Caco-2 (cell line): ENCODE measurements around the gene CPE. TPM values are rescaled to one million over a fixed set of nuclear protein-coding genes. Genes with fewer than 3 reads are reported as not detected.

Experiments
- BruUV-seq: library from RNA; stranded (reverse); fragments of 400-500 nt; replicated peaks from 2 replicates; lab custom pipeline; 2021; lab: Mats Ljungman, UMichigan
- CTCF ChIA-PET: fragments of 300-600 bp; sonication (Branson Sonifier 250); formaldehyde crosslinking; loops from one replicate; lab custom pipeline; 2022; ENCODE audit warnings: antibody characterized with exemption; lab: Charles Lee
- POLR2A ChIA-PET: fragments of 300-600 bp; sonication (Branson Sonifier 250); formaldehyde crosslinking; loops from one replicate; lab custom pipeline; 2022; ENCODE audit warnings: antibody characterized with exemption; lab: Charles Lee
- DNase-seq, 2 experiments: peaks; one replicate each; pipeline versions ENCODE4 v3.0.0 to v3.0.0-alpha.2; 2020 to 2022
- H3K27me3 ChIP-seq: replicated peaks from 2 replicates; pipeline ENCODE4 v1.6.0; 2011; ENCODE audit warnings: low read length; ENCODE audit not compliant: control insufficient read depth, insufficient read depth
- H3K36me3 ChIP-seq: 2 replicates; pipeline ENCODE4 v1.5.1; 2011; ENCODE audit warnings: low read length; ENCODE audit not compliant: control insufficient read depth, insufficient read depth
- H3K4me1 ChIP-seq: fragments of 250-450 bp; sonication (Bioruptor Pico); 2 replicates; pipeline ENCODE4 v1.5.1; 2020; ENCODE audit warnings: mild to moderate bottlenecking
- H3K4me3 ChIP-seq: 2 replicates; pipeline ENCODE4 v1.5.1; 2011; ENCODE audit warnings: low read depth, mild to moderate bottlenecking, control low read depth, low read length
- H3K9me3 ChIP-seq: fragments of 250-450 bp; sonication (Bioruptor Pico); 2 replicates; pipeline ENCODE4 v1.5.1; 2020; ENCODE audit warnings: mild to moderate bottlenecking, moderate library complexity
- H3K27ac Mint-ChIP-seq: one replicate; pipeline ENCODE4 v1.8.0; 2022; ENCODE audit warnings: mixed read lengths; ENCODE audit not compliant: unreplicated experiment
- H3K27me3 Mint-ChIP-seq: one replicate; pipeline ENCODE4 v1.8.0; 2022; ENCODE audit warnings: mixed read lengths; ENCODE audit not compliant: insufficient read depth, unreplicated experiment
- H3K36me3 Mint-ChIP-seq: one replicate; pipeline ENCODE4 v1.8.0; 2022; ENCODE audit warnings: mild to moderate bottlenecking, mixed read lengths; ENCODE audit not compliant: insufficient read depth, unreplicated experiment
- H3K4me1 Mint-ChIP-seq: one replicate; pipeline ENCODE4 v1.8.0; 2022; ENCODE audit warnings: low read depth, mixed read lengths; ENCODE audit not compliant: unreplicated experiment
- H3K4me3 Mint-ChIP-seq: one replicate; pipeline ENCODE4 v1.8.0; 2022; ENCODE audit warnings: mild to moderate bottlenecking, moderate library complexity, mixed read lengths; ENCODE audit not compliant: unreplicated experiment
- H3K9me3 Mint-ChIP-seq: one replicate; pipeline ENCODE4 v1.8.0; 2022; ENCODE audit warnings: mixed read lengths; ENCODE audit not compliant: unreplicated experiment
- CTCF ChIP-seq, 2 experiments: fragments of 200-600 bp in 1 of 2; IDR thresholded peaks; 1 replicate in 1 of 2; 2 replicates in 1 of 2; pipeline versions ENCODE4 v1.5.1 to v1.8.0; 2011 to 2022; ENCODE audit warnings: antibody characterized with exemption in 1 of 2, control low read depth in 1 of 2, inconsistent platforms in 1 of 2, low read depth in 1 of 2, low read length in 1 of 2, mild to moderate bottlenecking in 1 of 2, moderate library complexity in 1 of 2; ENCODE audit not compliant: insufficient read depth in 1 of 2, severe bottlenecking in 1 of 2, unreplicated experiment in 1 of 2
- intact Hi-C: fragments of 100-400 bp; cut with micrococcal nuclease; formaldehyde crosslinking; loops from one replicate; pipeline ENCODE4 v1.10.0; 2022; ENCODE audit not compliant: unreplicated experiment
- total RNA-seq: library from RNA; stranded (reverse); gene quantifications from 2 replicates; pipeline ENCODE4 v1.2.3, GENCODE V29; 2022

CPE gene
- total RNA-seq, 1 experiment from 2014 or later: 5.9 TPM

DNA sequence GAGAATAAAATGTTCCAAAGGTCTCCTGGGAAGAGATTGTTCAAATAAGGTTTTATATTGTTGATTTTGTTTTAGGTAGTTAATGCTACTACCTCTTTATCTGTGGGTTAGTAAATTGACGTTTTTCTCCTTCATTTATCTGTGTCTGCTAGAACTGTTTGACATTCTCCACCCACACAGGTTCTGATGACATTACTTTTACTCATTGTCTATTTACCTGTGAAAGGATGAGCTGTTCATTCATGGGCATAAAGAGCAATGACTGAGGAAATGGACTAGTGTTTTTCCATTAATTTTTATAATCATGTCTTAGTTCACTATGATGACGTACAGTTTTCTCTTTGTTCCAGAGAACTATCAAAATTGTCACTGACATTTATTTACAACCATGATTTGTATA lies 75.6 kb downstream of the CPE start:
- TF ChIP-seq CTCF (IDR thresholded peaks at IDR 0.05; ENCODE audit: insufficient read depth in 1 of 2, low read depth in 1 of 2, low read length in 1 of 2, severe bottlenecking in 1 of 2, unreplicated experiment in 1 of 2): no peak

GRCh38 chr4:165457793-165458192 lies 79.0 kb downstream of the CPE start:
- POLR2A ChIA-PET: no interaction called here
- H3K27ac Mint-ChIP-seq: no peak overlapping the region

More for the DNA sequence above, 75.6 kb downstream of the CPE start:
- H3K4me3 Mint-ChIP-seq: no peak overlapping the region
- no peaks in the 10 kb centered on the region for H3K27me3 ChIP-seq
- H3K9me3 Mint-ChIP-seq: peaks cover 10% of the 10 kb centered on the region
- H3K36me3 Mint-ChIP-seq: no peaks in the 10 kb centered on the region
- DNase-seq: no peak
- H3K27ac Mint-ChIP-seq: no peak overlapping the region
- no peaks in the 10 kb centered on the region for H3K27me3 Mint-ChIP-seq
- ChIA-PET CTCF (no interaction called here), POLR2A (interaction anchor here (0.6 kb wide), 1 partner anchor 127 kb away, joined by 3 read pairs; no protein-coding TSS in a partner anchor)
- H3K4me1 Mint-ChIP-seq: no peaks in the 10 kb centered on the region
- H3K9me3 ChIP-seq: no peaks in the 10 kb centered on the region
- H3K4me3 ChIP-seq: no peak overlapping the region
- H3K4me1 ChIP-seq: no peaks in the 10 kb centered on the region
- no TSS peak for BruUV-seq
- no peaks in the 10 kb centered on the region for H3K36me3 ChIP-seq
- intact Hi-C loops: no loop called here

GRCh38 chr4:165458471-165458870 lies 79.7 kb downstream of the CPE start:
- H3K4me1 Mint-ChIP-seq: peaks cover 13% of the 10 kb centered on the region
- Histone ChIP-seq H3K9me3 (no peaks in the 10 kb centered on the region), H3K36me3 (no peaks in the 10 kb centered on the region), H3K4me1 (peaks cover 19% of the 10 kb centered on the region), H3K27me3 (no peaks in the 10 kb centered on the region), H3K4me3 (no peak overlapping the region)
- ChIA-PET POLR2A (no interaction called here), CTCF (no interaction called here)
- H3K36me3 Mint-ChIP-seq: peaks cover 7% of the 10 kb centered on the region
- no peak for TF ChIP-seq CTCF (IDR thresholded peaks at IDR 0.05; ENCODE audit: insufficient read depth in 1 of 2, low read depth in 1 of 2, low read length in 1 of 2, severe bottlenecking in 1 of 2, unreplicated experiment in 1 of 2)
- no TSS peak for BruUV-seq
- H3K9me3 Mint-ChIP-seq: peaks cover 2% of the 10 kb centered on the region
- intact Hi-C loops: no loop called here
- H3K4me3 Mint-ChIP-seq: no peak overlapping the region
- no peak overlapping the region for H3K27ac Mint-ChIP-seq
- H3K27me3 Mint-ChIP-seq: no peaks in the 10 kb centered on the region
- no peak for DNase-seq

More at GRCh38 chr4:165457793-165458192, 79.0 kb downstream of the CPE start:
- CTCF ChIA-PET: no interaction called here
- intact Hi-C loops: no loop called here
- Histone ChIP-seq H3K9me3 (no peaks in the 10 kb centered on the region), H3K27me3 (no peaks in the 10 kb centered on the region), H3K36me3 (no peaks in the 10 kb centered on the region), H3K4me1 (peaks cover 19% of the 10 kb centered on the region), H3K4me3 (no peak overlapping the region)
- Mint-ChIP-seq H3K36me3 (peaks cover 7% of the 10 kb centered on the region), H3K27me3 (no peaks in the 10 kb centered on the region), H3K4me3 (no peak overlapping the region), H3K9me3 (peaks cover 9% of the 10 kb centered on the region), H3K4me1 (peaks cover 13% of the 10 kb centered on the region)
- BruUV-seq: no TSS peak
- no peak for DNase-seq
- TF ChIP-seq CTCF (IDR thresholded peaks at IDR 0.05; ENCODE audit: insufficient read depth in 1 of 2, low read depth in 1 of 2, low read length in 1 of 2, severe bottlenecking in 1 of 2, unreplicated experiment in 1 of 2): no peak
